Caki2 (cell line): ENCODE data around the gene TOPORS. TPM values are rescaled to one million over a fixed set of nuclear protein-coding genes. Genes with fewer than 3 reads are reported as not detected.
A peak's percentile ranks its signal among the peaks of the same experiment; 100 is the strongest.
"Not testable (repeated sequence)": the region's sequence is repeated elsewhere in the genome, so short reads cannot be mapped to it uniquely, and the experiment has no call there.

Experiments
- DNase-seq: peaks from one replicate; pipeline ENCODE4 v3.0.0-alpha.2; 2015; ENCODE audit warnings: low read depth
- in situ Hi-C: cut with HindIII; loops from 2 replicates; pipeline ENCODE4 v1.10.0; 2016; ENCODE audit warnings: low sequenced_read_pairs, low pct_unique_long_range_greater_than_20kb, mixed read lengths
- total RNA-seq: library from RNA; depleted of rRNA; stranded (reverse); fragments of >200 nt; shearing (Covaris generic); gene quantifications from 2 replicates; pipeline ENCODE4 v1.2.3, GENCODE V29; 2014; ENCODE audit warnings: low replicate concordance; rRNA removed

Gene TOPORS
- total RNA-seq, result 9.8 and 9.9 TPM in 2 replicates

DNA sequence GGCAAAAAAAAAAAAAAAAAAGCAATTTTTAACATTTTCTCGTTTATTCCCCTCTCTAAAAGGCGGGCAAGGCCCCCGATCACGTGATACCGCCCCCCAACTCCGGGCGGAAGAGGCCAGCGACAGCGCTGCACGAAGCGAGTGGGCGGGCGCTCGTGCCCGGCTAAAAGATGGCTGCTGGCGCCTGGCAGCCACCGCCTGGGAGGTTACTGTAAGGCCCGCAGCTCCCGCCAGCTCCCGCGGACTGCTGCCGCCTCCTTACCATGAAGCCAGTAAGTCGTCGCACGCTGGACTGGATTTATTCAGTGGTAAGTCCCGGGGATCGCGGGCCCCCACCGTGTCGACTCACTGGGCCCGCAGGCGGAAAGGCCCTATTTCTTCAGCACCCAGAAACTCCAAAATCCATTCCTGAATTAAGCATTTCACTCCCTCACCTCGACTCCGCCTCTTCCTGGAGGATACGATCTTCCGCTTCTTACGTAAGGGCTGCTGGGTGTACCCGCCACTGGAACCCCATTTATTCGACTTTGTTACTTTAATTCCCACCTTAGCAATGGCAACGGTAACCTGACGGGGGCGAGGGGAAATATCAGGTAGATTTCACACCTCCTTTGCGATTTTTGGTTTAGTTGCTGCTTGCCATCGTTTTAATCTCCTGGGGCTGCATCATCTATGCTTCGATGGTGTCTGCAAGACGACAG is at the start of gene TOPORS, which contains the start of gene SMIM27:
TSS of gene TOPORS (minus strand) at position 415 of the 701 bp plus-strand sequence. CDS start at position 265, 150 bp downstream.
TSS of gene SMIM27 (plus strand) at position 156 of the 701 bp plus-strand sequence. CDS start at position 264, 108 bp downstream.
- DNase-seq, result peak; percentile 89
- in situ Hi-C loops, result loop anchor here (25.0 kb wide), 1 partner anchor 435 kb away; no protein-coding TSS in a partner anchor

DNA sequence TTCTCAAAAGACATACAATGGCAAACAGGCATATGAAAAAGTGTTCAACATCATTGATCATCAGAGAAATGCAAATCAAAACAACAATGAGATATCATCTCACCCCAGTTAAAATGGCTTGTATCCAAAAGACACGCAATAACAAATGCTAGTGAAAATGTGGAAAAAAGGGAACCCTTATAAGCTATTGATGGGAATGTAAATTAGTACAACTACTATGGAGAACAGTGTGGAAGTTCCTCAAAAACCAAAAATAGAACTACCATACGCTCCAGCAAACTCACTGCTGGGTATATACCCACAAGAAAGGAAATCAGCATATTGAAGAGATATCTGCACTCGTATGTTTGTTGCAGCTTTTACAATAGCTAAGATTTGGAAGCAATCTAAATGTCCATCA is 46.6 kb upstream of the TOPORS start:
- in situ Hi-C loops, DNase-seq: not testable (repeated sequence)

DNA sequence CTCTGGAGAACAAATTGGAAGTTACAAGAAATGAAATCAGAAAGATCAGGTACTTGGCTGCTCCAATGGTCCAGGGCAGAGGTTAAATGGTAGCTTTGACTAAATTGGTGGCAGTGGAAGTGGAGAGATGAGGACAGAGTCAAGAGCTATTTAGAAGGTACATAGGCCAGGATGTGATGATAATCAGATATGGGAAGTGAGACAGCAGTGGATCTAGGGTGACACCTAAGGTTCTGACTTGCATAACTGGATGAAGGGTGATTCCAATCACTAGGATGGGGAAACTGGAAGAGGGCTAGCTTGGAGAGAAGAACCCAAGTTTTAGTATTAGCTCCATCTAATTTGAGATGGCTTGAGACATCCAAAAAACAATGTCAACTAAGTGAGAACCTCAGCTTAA is 44.5 kb upstream of the TOPORS start:
- DNase-seq, result no peak
- in situ Hi-C loops, result no loop called here

DNA sequence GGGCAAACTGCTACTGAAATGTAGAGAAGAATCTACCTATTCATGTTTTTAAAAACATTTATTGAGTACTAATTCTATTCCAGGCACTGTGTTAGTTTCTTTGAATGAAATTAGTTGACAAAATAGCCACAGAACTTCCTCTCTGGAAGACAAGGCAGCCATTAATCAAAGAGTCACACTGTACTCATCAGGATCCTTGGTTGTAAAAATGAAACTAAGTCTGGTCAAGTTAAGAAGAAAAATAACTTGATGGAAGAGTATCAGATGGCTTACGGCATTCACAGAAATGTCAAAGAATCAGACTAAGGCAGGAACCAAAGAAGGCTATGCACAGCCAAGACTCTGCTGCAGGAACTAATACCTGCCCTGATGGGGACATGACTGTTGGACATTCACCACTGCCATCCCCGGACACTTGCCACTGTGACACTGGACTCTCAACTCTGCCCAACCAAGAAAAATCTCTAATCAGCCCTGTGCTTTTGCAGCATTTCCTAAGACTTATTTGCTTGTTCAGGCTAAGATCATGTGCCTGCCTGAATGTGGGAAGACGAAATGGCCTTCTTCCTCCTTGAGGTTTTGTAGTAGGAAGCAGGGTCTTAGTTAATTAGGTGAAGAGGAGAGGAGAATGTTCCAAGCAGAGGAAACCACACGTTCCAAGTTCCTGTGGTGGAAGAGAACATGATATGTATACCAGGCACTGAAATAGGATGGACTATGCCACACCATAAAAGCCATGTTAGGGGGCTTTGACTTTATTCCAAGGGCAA is 43.9 kb upstream of the TOPORS start:
- in situ Hi-C loops, result no loop called here
- DNase-seq, result no peak

DNA sequence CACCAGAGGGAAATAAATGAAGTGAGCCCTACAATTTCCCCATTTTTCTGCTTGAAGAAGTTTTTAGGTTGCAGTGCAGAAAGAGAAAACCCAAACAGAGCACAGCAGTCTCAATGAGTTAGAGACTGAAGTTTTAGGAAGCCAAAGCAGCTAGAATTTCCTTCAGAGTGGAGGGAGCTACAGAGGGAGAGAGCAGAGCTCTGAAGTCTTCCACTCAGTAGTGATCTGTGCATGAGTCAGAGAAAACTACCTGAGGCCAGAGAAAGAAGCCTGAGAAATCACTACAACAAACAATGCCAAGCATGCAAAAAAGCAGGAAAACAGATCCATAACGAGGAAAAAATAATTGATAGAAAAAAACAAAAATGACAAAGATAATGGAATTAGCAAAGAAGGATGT is 38.5 kb upstream of the TOPORS start:
- DNase-seq, result no peak
- in situ Hi-C loops, result no loop called here

DNA sequence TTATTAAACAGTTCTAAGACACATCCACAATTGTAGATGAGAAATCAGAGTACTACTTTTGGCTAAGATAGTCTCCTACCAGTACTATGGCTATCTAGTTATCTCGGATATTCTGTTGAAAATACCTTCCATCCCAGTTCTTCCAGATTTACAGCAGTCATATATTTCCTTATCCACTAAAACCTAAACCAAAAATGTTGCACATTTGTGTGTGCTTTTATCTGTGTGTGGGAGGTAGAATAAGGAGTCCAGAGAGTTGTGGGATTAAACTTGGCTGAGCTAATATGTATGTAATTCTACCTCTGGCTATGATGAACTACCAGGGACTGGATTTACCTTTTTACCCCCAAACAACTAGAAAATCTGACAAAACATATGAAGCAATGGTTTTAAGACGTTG is 38.1 kb upstream of the TOPORS start:
- in situ Hi-C loops, result no loop called here
- DNase-seq, result no peak

DNA sequence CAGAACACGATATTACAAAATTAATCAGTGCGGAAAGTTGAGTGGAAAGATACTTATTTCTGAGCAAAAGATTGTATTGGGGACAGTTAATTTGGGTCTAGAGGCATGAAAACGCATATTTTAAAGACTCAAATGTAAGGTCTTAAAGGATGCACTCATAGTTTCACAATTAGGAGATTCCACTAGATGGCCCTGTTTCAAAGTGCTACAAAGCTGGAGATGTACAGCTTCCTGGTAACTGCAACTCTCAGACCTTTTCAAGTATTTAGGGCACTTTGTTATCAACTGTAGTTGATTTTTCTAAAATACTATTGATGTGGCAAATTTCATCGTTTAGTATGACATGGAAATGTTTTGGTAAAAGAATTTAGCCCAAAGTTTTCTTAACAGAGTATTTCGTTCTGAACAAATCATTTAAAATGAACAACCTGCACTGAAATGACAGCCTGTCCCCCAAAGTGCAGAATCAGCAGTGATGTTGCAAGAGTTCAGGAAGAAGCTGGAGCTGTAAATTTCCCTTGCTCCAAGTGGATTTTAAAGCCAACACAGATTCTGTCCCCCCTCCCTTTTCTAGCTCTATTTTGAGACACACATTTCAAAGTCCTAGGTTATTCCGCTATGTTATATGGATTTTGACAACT is 36.8 kb upstream of the TOPORS start:
- DNase-seq, result no peak
- in situ Hi-C loops, result no loop called here

DNA sequence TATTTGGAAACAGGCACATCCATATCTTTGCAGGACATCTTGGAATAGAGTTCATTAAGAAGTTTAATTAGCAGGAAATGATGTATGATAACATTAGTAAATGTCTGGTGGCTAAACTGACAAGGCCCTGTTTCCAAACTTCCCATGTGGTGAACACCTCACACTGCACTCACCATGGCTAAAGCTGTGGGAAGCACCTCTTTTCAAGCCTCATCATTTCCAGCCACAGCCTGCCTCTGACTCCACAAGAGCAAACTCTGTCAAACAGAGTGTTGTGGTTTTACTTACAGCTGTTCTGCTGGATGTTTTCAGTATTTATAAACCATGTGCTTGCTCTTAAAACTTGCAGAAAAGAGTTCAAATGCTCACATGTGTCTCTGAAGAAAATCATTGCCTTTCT is 35.5 kb upstream of the TOPORS start:
- no peak for DNase-seq
- in situ Hi-C loops, result no loop called here

DNA sequence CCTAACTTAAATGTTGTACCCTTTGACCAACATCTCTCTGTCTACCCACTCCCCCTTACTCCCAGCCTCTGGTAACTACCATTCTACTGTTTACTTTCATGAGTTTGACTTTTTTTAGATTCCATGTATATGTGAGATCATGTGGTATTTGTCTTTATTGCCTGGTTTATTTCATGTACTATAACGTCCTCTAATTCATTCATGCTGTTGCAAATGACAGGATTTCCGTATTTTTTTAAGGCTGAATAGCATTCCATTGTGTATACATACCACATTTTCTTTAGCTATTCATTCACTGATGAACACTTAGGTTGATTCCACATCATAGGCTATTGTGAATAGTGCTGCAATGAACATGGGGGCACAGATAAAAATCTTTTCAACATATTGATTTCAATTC is 32.4 kb upstream of the TOPORS start:
- in situ Hi-C loops, result no loop called here

DNA sequence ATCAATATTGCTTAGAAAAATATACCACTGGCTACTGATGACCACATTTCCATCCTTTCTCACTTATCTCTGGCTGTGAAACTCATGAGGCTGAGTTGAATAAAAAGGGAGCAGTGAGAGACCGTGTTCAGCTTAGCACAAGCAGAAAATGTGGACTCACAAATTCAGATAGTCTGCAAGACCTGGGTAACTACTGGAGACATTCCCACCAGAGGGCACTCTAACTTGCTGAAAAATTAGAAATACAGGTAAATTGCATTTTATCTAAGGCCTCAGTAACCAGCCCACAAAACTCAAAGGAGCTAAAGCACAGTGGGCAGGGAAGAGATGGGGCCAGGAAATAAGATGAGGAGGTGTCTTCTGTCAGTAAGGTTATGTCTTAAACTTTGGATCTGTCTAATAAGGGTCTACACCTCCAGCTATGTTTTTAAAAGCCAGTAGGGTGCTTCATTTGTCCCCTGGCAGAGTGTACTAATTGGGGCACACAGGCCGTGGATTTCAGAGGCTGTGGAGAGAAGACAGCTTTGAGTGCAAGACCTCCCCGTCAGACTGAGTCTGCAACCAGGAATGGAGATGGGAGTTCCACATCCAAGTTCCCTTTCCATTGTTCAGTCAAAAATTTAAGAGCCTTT is 29.2 kb upstream of the TOPORS start:
- in situ Hi-C loops, result no loop called here
- no peak for DNase-seq

More for the DNA sequence above, 32.4 kb upstream of the TOPORS start:
- DNase-seq, result no peak

DNA sequence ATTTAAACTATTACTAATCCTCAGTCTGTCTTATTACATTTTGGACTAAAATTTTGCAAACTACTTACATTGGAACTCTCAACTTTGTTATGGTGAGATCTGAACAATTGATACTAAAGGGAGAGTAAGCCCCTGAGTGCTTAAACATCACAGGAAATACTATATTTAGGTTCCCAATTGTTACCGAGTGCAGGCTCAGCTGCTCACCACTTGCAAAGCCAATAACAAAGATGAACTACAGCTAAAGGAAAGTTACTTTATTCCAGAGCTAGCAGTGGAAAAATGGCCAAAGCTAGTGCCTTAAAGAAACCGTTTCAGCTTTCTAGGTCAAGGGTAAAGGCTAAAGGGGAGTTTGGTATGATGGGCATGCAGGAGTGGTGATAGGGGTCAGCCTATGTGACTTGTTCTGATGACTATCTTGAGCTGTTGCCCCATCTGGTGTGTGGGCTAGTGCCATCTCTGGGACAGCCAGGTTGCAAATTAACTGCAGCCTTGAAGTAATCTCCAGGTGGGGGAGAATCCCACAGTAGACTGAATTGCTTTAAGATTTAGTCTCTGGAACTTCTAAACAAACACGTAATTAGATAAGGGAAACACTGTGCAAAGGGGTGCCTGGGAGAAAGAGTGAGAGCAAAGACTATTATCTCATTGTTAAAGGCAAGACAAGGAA is 28.4 kb upstream of the TOPORS start:
- in situ Hi-C loops, result no loop called here
- no peak for DNase-seq

DNA sequence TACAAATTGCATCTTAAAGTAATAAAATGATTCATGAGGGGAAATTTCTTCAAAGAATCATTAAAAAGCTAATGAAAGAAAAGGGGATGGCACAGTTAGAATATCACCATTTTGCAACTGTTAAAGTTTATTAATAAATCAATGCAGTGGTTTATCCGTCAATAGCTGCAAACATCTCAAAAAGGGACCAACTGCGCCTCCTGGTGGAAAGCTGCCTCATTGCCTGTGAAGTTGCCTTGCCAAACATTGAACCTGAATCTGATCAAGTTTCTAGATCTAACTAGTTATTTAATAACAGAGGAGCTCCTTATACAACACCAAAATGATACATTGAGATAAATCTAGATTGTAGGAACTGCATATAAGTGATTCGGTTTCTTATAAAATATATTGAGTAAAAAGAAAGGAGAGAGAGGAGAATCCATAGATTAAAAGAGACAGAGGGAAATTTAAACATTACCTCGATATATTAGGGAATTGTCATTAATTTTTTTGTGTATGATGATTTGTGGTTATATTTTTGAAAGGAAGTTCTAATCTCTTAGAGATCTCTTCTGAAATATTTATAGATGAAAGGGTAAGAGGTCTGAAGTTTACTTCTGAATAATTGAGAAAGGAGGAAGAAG is 27.4 kb upstream of the TOPORS start:
- in situ Hi-C loops, result no loop called here
- DNase-seq, result no peak

DNA sequence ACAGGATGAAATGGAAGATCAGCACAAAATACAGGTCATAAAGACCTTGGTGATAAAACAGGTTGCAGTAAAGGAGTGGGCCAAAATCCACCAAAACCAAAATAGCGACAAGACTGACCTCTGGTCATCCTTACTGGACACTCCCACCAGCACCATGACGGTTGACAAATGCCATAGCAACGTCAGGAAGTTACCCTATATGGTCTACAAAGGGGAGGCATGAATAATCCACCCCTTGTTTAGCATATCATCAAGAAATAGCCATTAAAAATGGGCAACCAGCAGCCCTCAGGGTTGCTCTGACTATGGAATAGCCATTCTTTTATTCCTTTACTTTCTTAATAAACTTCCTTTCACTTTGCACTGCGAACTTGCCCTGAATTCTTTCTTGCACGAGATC is 26.6 kb upstream of the TOPORS start:
- no peak for DNase-seq
- in situ Hi-C loops, result no loop called here

DNA sequence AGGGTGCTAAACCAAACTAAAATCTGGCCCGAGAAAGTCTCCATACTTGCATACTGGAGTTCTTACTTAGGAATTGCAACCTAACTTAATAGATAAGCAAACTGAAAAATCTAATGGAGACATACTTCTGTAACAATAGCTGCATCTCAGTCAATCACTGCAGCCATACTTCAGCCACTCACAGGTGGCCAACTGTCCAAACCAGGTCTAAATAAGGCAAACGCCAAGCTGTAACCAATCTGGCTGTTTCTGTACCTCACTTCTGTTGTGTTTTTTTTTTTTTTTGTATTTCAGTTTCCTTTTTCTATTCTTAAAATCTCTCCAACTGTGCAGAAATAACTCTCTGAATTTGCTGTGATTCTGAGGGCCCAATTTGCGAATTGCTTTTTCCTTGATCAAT is 24.9 kb upstream of the TOPORS start:
- in situ Hi-C loops, result no loop called here
- no peak for DNase-seq

DNA sequence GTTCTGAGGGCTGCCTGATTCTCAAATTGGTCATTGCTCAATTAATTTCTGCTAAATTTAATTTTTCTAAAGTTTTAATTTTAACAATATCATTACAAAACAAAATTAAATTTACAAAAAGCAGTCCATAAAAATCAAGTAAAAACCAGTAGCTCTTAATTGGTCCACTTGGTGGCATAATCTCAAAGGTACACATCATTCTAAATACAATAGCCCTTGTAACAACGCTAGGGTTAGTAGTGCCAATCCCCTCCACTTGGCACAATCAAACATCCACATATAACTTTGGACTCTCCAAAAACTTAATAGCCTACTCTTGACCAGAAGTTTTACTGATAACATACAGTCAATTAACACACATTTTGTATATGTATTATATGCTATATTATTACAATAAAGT is 22.5 kb upstream of the TOPORS start:
- in situ Hi-C loops, result loop anchor here (25.0 kb wide), 1 partner anchor 412 kb away; no protein-coding TSS in a partner anchor
- no peak for DNase-seq

DNA sequence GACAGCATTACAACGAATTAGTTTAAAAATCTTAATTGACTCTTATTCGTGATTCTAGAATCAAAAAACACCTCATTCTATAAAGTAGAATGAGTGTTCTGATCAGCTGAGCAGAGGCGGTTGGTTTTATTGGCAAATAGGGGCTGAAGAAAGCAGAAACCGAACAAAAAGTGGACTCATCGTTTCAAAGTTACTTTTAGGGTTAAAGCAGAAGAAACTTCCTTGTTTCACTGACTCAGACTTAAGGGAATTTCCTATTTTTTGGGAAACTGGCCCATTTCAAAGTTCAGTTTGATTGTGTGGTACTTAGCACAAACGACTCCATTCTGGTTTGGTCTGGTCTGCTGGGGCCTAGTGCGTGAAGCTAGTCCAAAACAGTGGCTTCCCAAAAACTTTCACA is 21.4 kb upstream of the TOPORS start:
- no peak for DNase-seq
- in situ Hi-C loops, result loop anchor here (25.0 kb wide), 1 partner anchor 413 kb away; no protein-coding TSS in a partner anchor

DNA sequence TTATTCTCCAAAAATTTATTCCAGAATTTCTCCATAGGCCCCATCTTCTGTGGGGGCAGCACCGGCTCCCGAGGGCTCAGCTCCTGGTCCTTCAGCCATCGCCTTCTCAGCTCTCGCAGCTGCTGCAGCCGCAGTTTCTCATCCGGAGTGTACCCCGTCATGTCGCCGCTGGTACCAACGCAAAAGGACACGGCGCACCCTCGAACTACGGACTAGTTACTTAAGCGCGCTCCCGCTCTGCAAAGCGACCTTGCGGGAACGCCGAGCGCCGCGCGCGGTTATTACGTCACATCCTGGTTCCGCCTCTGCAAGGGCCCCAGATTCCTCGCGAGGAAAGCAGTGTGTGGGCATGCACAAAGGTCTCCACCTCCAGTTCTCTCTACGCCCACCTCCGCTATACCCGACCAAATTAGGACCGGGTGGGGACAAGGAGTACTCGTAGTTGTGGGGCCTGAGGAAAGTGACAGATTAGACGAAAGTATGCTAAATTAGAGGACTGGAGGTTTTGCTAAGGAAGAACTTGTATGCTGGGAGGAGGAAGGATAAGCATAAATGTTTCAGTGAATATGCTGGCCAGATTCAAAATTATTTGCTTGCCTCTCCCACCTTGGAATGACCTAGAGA is 20.6 kb upstream of the TOPORS start, which contains the start of gene NDUFB6:
TSS of gene NDUFB6 (minus strand) at position 260 of the 624 bp plus-strand sequence. CDS start at position 161, 99 bp downstream.
- peak; percentile 76 for DNase-seq
- in situ Hi-C loops, result loop anchor here (25.0 kb wide), 1 partner anchor 414 kb away; no protein-coding TSS in a partner anchor
